GF-D8 (cell line): ENCODE data around the gene LAMB4.

Experiments
- DNase-seq: peaks from one replicate; lab custom pipeline; 2025; lab: John Stamatoyannopoulos, UW

The LAMB4 gene

DNA sequence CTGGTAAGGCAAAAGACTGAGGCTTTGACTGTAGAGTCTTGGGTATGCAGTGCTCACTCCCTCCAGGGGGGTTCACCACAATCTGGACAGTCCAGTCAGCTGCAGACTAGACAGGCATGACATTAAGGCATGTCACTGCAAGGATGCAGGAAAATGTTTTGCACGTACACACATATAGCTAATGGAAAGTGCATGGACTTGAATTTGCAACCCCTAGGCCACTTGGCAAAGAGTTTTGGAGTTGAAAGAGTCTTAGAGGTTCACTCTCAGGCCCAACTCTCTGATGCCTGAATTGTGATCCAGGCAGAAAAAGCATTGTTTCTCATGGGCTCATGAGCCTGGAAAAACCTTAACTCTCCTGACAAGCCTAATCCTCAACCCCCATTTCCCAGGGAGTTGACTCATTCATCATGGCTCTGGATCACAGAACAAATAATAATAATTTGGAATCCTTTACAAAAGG, 51.9 kb downstream of the LAMB4 start:
- DNase-seq: no peak

DNA sequence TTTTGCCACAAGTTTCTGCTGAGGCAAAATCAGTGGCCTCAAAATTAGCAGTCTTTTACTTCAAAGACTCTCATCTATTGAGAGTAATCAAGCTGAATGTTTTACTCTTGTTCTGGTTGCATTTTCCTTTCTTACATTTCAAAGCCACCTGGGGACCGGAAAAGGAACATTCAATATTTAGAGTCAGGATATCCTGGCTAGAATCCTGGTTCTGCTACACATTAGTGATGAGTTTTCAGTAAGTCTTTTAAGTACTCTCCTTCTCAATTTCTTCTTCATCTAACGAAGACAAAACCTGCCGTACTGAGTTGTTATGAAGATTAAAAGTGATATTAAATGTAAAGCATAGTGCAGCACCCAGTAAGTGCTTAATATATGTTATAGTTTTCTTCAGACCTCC, 52.5 kb downstream of the LAMB4 start:
- no peak for DNase-seq

DNA sequence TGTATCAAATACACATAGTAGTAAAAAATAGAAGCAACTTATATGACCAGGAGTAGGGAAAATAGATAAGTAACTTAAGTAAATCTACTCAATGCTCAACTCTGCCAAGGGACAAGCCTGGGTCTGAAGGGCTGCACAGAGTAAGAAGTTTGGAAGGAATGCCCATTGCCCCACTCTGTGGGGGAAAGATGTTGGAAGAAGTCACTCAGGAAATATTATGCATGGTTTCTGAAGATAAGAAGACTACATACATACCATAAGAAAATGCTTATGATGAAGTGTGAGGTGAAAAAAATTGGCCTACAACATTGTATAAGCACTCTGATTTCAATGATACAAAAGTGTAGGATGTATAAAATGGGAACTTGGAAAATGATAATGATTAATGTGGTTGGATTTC, 54.0 kb downstream of the LAMB4 start:
- DNase-seq: no peak

DNA sequence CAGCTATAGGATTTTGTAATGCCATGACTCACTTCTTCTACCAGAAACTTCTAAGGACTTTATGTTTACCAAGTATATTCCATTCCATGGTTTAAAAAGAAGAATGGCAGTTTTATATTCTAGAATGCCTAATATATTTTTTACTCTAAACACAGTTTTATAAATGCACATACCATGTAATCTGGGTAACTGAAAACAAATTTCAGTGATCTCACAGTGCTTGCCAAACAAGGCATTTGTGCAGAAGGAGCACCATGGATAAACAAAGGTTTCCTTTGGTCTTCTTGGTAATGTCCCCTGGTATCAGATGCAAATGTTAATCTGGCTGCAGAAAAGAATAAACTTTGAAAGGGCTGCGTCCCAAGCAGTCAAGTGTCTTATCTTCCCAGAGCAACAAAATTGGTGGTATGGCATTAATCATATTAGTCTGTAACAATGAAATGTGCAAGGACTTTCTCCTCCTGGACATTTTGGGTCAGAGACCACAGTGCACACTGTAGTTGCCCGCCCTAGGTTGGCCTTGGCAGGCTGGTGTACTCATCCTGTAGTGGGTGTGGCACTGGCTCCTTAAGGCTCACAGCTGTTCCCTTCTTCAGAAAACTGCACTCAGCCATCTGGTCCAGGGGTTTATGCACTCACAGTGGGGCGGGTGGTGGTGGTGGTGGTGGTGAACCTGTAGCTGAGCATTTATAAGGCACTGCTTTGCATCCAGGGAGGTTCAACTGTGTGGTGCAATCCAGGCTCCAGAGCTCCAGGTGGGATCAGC, 56.7 kb downstream of the LAMB4 start:
- DNase-seq: no peak

DNA sequence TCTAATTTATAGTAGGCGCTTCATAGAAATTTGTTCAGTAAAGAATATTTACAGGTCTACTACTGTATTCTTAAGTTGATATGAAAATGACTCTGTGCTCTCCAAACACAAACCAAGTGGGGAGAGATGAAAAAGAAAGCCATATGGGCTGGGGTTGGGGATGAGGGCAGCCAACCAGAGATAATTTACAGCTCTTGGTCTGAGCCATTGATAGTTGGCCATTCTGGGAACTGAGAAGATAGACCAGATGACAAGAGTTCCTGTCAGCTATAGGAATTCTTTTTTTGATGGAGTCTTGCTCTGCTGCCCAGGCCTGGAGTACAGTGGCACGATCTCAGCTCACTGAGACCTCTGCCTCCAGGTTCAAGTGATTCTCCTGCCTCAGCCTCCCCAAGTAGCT, 57.4 kb downstream of the LAMB4 start:
- no peak for DNase-seq

DNA sequence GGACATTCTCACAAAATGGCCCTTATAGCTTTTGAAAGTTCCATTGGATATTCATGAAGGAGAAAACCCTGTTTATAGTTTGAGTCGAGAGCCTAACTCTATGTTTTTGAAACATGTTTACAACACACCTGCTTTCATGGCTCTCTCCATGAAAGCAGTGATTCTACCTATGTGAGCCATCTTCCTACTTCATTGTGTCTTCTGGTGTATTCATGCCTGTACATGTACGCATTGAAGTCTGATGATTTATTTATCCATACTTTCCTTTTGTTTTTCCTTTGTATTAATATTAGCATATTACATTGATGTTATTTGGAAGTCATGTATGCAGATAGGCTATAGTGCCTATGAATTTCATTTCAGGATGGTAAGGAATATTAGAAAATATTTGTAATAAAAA, 58.0 kb downstream of the LAMB4 start:
- DNase-seq: no peak

DNA sequence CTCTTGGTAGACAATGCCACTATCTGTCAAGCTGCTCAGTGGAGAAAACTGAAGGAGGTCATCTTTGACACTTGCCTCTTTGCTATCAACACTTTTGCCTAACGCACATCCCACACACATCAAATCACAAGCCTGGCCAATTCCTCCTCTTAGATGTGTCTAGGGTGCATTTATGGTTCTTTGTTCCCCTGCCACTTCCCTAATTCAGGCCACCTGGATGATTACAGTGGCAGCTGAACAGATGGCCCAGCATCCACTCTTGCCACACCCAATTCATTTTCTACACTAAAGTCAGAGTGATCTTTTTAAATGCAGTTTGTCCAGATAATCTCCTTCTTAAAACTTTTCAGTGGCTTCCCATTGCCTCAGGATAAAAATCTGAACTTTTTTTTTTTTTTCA, 58.6 kb downstream of the LAMB4 start:
- no peak for DNase-seq

DNA sequence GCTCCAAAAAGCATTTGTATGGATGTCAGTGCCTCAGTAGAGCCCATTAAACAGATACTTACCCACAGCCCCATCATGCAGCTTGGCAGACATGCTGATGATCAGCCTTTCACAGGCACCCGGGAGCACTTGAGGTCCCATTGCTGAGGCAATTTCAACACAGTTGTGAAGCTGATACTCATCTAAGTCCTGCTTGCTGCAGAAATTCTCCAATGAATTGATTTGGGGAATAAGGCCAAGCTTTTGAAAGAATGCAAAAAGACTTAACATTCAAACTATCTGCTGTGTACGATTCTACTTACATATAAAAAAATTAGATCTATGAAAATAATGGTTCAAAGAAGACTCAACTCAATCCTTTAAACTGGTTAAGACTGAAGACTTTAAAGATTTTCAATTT, 60.5 kb downstream of the LAMB4 start:
- DNase-seq: no peak

DNA sequence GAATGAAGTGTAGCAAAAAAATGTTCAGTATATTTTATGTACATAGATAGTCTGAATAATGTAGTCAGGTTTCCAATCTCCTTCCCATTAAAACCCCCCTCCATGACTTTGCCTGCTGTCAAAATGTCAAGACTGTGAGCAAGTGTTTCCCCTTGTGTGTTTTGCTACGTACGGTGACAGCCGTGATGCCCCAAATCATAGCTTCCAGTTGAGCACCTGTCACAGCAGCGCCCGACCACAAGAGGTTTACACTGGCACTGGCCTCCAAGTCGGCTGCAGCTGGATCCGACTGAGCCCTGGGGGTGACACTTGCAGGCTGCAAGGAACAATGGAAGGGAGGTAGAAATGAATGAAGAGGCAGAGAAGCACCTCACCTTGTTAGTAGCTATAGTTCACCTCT, 62.3 kb downstream of the LAMB4 start:
- no peak for DNase-seq

DNA sequence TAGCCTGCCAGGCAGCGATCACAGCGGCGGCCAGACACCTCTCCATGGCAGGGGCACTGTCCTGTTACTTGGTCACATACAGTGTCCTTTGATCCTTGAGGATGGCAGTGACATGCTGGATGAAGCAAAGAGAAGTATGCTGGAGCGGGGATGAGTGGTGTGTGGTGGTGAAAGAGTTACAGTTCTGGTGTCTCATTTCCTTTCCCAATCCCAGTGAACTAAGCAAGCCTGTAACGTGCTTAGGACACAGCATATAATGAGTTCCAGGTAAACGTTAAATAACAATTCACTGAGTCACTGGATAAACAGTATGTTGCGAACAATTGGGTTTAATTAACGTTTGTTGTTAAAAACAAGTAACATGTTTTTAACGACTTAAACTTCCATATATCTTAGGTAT, 63.7 kb downstream of the LAMB4 start:
- no peak for DNase-seq

DNA sequence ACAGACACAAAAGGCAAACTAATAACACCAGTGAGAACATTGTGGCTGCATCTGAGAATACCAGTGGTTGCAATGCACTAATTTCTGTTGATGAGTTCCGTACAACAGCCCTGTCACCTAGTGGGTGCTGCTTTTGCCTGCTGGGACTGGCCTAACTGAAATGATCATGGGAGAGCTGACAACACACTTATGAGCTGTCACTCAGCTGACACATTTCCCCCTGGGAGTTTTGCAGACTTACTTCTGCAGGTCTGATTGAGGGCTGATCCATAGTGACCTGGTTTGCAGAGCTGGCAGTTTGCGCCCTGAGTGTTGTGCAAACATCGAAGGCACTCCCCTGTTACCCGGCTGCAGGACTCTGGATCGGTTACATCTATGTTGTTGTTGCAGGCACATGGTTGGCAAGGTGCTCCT, 66.6 kb downstream of the LAMB4 start:
- no peak for DNase-seq

DNA sequence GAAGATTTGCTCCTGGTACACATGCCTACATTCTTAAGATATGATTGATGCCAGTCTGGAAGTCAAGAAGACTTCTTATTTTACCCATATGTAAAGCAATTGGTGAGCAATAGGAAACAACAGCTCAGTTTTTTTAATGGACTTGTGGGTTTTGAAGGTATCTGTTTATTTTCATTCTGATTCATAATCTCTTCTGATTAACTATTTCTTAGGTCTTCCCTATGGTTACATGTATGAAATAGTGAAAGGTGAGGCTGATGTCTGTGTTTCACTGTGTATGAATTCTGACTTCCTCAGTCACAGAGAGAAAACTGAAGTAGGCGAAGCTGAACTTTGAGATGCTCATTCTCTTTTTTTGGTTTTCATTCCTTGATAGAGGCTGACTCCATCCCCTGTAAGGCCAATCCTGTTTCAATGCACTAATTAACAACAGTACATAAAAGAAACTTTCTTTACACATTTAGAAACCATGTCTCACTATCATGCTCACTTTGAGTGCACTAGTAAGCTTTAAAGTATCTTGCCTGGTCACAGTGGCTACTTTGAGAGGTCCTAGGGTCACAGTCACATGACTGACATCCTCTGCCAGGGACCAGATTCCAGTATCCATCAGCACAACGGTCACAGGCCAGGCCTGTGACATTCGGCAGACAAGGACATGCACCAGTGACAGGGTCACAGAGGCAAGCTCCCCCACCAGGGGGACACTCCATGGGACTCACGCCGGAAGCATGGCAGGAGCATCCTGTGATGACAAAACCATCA, 67.7 kb downstream of the LAMB4 start:
- no peak for DNase-seq

DNA sequence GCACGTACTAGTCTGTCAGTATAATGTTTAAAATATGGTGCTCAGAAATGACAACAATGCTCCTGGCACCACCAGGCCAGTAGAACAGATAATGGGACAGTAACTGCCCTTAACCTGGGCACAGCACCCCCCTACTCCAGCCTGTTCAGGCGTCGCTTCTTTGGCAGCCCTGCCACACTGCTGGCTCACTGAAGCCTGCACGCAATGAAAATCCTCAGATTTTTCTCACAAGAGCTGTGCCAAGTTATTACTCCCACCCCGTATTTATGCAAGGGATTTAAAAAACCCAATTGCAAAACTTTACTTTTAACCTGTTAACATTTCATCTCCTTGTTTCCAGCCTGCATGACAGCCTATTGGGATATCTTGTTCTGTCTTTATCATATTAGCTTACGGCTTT, 70.6 kb downstream of the LAMB4 start:
- DNase-seq: no peak

DNA sequence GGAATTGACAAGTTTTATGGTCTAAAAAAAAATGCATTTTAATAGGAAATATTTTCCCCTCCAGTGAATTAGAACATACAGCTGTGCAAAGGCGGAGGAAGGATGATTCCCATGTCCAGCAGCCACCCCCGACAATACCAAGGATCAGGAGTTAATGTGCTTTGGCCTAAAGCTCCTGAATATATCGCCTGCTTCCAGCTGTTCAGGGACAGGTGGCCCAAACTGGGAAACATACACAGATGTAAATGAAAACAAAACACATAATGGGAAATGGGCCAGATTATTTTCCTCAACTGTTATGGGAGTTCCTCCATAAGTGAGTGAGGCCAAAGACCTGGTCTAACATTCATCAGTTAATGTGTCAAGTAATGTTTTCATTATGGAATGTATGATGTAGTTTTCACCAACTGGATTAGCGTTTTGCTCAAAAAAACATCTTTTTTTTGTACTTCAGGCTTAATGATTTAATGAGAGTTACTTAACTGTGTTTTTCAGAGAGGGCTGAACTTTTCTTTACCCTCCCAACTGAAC, 72.1 kb downstream of the LAMB4 start:
- DNase-seq: no peak

DNA sequence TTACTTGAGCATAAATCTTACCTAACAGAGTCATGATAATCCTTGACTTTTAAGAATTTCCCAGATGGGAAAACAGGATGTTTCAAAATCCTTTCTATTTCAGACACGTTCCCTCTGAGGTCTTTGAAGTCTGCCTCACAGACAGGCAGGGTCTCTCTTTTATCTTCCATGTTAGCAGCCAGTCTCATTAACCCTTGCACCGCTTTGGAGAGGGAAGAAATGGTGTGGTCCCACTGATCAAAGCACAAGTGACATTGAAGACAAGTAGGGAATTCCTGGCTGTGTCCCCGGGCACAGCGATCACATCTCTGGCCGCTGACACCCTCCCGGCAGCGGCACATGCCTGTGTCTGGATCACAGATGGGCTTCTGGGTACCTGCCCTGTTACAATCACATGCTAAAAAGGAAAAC, 74.5 kb downstream of the LAMB4 start:
- DNase-seq: no peak

DNA sequence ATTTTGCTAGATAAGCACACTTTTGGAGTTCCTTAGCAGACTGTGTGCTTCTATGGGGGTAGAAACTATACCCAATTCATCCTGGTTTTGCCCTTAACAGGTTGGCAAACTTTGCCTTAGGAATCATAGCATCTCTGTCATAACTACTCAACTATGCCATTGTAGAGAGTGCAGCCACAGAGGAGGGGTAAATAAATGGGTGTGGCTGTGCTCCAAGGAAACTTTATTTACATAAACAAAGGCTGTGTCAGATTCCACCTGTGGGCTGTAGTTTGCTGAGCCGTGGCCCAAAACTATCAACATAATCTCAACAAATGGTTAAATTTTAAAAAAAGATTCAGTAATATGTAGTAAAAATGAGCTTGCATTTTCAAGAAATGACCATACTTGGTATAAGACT, 75.6 kb downstream of the LAMB4 start:
- DNase-seq: no peak

DNA sequence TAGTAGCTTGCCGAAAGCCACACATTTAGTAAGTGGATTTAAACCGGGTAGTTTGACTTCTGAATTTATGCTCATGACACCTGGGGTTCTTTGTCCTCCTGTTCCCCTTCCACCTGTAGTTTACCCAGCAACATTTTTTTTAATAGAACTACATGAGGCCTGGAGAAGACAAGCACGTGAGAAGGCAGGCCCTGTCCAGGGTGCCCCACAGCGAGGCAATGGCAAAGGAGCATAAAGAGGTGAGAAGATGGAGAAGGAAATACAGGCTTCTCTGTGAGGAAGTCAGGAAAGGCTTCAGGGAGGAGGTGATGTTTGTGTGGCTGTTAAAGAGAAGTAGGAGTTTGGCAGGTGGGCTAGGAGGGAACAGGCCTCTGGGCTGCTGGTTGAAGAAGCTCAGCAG, 76.9 kb downstream of the LAMB4 start:
- DNase-seq: no peak

DNA sequence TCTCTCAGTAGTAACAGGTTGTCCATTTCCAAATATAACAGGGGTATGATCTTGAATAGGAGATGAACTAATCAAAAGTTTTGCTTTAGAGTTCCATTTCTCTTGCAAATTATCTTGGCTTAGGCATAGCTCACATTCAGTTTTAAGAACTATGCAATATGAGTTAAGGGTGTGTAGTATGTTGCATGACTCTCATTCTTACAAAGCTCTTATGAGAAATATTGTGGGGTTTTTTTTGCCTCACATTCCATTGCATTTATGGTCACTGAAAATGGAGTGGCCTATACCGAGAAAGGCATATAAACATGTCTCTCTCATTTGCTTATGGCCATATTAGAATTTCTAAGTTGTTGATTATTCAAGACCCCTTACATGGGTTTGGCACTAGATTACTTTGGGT, 78.7 kb downstream of the LAMB4 start:
- DNase-seq: no peak

DNA sequence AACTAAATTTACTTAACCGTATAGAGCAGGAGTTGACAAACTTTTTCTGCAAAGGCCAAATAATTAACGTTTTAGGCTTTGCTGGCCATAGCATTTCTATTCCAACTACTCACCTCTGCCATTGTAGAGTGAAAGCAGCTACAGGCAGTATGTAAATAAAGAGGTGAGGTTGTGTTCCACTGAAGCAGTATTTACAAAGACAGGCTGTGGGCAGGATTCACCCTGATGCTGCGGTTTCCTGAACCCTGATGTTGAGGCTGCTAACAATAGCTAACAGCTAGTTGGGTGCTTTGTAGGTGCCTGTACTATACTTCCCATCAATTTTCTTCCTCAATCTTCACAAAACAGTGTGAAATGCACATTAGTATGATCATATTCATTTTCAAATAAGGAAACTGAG, 80.2 kb downstream of the LAMB4 start:
- DNase-seq: no peak

DNA sequence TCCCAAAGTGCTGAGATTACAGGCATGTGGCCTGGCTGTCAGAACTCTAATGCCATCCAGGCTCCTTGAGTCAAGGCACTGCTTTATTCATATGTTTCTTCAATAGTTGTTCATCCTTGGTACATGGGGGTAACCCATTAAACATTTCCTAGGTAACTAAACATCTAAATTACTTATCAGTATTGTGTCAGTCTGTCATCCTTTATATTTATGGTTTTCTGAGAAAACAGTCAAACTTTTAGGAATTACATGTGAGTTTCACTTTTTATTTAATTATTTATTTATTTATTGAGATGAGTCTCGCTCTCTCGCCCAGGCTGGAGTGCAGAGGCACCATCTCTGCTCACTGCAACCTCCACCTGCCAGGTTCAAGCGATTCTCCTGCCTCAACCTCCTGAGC, 81.7 kb downstream of the LAMB4 start:
- no peak for DNase-seq

DNA sequence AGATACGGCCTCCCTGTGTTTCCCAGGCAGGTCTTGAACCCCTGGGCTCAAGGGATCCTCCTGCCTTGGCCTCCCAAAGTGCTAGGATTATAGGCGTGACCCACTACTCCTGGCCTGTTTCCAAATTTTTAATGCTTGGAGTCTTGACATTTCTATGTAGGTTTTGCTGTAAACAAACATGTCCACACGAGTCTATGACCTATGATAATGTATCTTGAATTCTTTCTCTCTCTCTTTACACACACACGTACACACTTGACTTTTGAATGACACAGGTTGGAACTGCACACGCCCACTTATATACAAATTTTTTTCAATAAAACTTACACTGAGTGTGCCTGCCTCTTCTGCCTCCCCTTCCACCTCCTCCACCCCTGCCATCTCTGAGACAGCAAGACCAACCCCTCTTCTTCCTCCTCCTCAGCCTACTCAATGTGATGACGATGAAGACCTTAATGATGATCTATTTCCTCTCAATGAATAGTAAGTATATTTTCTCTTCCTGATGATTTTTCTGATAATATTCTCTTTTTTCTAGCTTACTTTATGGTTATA, 83.1 kb downstream of the LAMB4 start:
- no peak for DNase-seq

DNA sequence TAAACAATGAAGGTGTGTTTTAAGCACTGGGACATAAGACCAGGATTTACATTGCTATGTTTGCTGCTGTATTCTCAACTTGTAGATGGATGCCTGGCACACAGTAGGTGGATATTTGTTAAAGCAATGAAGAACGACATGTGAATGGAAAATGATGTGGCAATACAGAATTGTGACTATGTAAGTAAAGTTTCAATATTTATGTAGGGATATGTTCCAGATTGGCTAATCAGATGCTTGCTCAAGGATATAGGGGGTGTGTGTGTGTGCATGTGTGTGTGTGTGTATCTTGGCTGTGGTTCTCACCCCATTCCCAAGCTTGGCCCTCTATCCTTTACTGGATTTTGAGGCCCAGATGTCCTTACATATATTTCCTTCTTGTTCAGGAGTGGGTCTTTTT, 84.5 kb downstream of the LAMB4 start:
- DNase-seq: no peak

DNA sequence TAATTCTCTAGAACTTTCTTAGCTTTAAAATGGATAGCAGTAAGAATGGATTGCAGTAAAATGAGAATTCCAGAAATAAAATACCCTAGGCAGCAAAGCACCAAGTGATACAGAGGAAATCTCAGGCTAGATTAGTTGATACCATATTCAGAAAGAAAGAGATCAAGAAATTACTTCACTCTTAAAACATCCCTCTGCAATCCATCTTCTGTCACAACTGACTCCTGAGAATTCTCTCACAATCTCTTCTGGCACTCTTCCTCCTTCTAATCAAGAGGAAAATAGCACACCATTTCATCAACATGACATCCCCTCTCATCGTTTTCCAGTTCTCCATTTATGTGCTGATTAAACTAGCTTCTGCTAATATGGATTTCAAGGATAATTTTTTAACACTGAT, 85.0 kb downstream of the LAMB4 start:
- no peak for DNase-seq
